Measurements from ENCODE around the gene KAZN.

The KAZN gene

GRCh38 chr1:15067148-15067547 is 468.7 kb downstream of the KAZN start:
- no peak overlapping the region for H4K8ac ChIP-seq (ENCODE audit: low read depth, low read length)
- no peak for DNase-seq
- no peak overlapping the region for H4K91ac ChIP-seq (ENCODE audit: low read depth, low read length)
- WGBS (ENCODE audit: extremely low coverage, insufficient coverage, insufficient read length), result no CpG with 5 or more reads among the region's 4 CpGs
- no peak overlapping the region for H2AK5ac ChIP-seq (ENCODE audit: low read length)
- H2BK120ac ChIP-seq (ENCODE audit: insufficient read depth, low read length, poor library complexity), result no peak overlapping the region
- peaks cover 9% of the 10 kb centered on the region for H3K9me3 ChIP-seq (ENCODE audit: insufficient read depth, low read depth, low read length)
- no peak overlapping the region for H3K23ac ChIP-seq (ENCODE audit: low read length)
- no peak overlapping the region for H3K27ac ChIP-seq (ENCODE audit: low read depth, low read length)
- no peak overlapping the region for H2BK12ac ChIP-seq (ENCODE audit: low read length)
- H3K27me3 ChIP-seq (ENCODE audit: insufficient read depth, low read length), result no peaks in the 10 kb centered on the region
- H3K18ac ChIP-seq (ENCODE audit: low read length), result no peak overlapping the region
- no peak overlapping the region for H2AFZ ChIP-seq (ENCODE audit: insufficient read depth, low read length, poor library complexity)
- H3K9ac ChIP-seq (ENCODE audit: low read length), result no peak overlapping the region
- no peaks in the 10 kb centered on the region for H3K79me2 ChIP-seq (ENCODE audit: control insufficient read depth, insufficient read depth, low read length, poor library complexity)
- H3K4me2 ChIP-seq (ENCODE audit: low read length), result no peak overlapping the region
- no peaks in the 10 kb centered on the region for H3K79me1 ChIP-seq (ENCODE audit: low read length)
- no peak overlapping the region for H3K14ac ChIP-seq (ENCODE audit: low read length)
- no peak overlapping the region for H3K4ac ChIP-seq (ENCODE audit: low read depth, low read length)
- no peak overlapping the region for H3K4me3 ChIP-seq (ENCODE audit: low read depth, low read length)
- H3K4me1 ChIP-seq (ENCODE audit: control insufficient read depth in 1 of 2, insufficient read depth in 2 of 2, low read length in 2 of 2), result no peaks in the 10 kb centered on the region
- peaks cover 32 to 43% of the 10 kb centered on the region in 2 experiments for H3K36me3 ChIP-seq (ENCODE audit: control insufficient read depth in 1 of 2, insufficient read depth in 2 of 2, low read length in 2 of 2)
- H4K12ac ChIP-seq (ENCODE audit: low read depth, low read length), result no peak overlapping the region
- no peak overlapping the region for H2BK5ac ChIP-seq (ENCODE audit: low read depth, low read length, poor library complexity)

GRCh38 chr1:15068152-15068551 is 469.7 kb downstream of the KAZN start:
- H4K8ac ChIP-seq (ENCODE audit: low read depth, low read length), result no peak overlapping the region
- no peak overlapping the region for H3K27ac ChIP-seq (ENCODE audit: low read depth, low read length)
- no peak overlapping the region for H4K12ac ChIP-seq (ENCODE audit: low read depth, low read length)
- H3K9me3 ChIP-seq (ENCODE audit: insufficient read depth, low read depth, low read length), result peaks cover 7% of the 10 kb centered on the region
- H2BK12ac ChIP-seq (ENCODE audit: low read length), result no peak overlapping the region
- DNase-seq, result no peak
- no peak overlapping the region for H2BK120ac ChIP-seq (ENCODE audit: insufficient read depth, low read length, poor library complexity)
- no peak overlapping the region for H3K4ac ChIP-seq (ENCODE audit: low read depth, low read length)
- H2AK5ac ChIP-seq (ENCODE audit: low read length), result no peak overlapping the region
- peaks cover 28 to 34% of the 10 kb centered on the region in 2 experiments for H3K36me3 ChIP-seq (ENCODE audit: control insufficient read depth in 1 of 2, insufficient read depth in 2 of 2, low read length in 2 of 2)
- H3K4me1 ChIP-seq (ENCODE audit: control insufficient read depth in 1 of 2, insufficient read depth in 2 of 2, low read length in 2 of 2), result no peaks in the 10 kb centered on the region
- H3K4me2 ChIP-seq (ENCODE audit: low read length), result no peak overlapping the region
- no peak overlapping the region for H4K91ac ChIP-seq (ENCODE audit: low read depth, low read length)
- H3K27me3 ChIP-seq (ENCODE audit: insufficient read depth, low read length), result no peaks in the 10 kb centered on the region
- no peaks in the 10 kb centered on the region for H3K79me1 ChIP-seq (ENCODE audit: low read length)
- no peak overlapping the region for H3K14ac ChIP-seq (ENCODE audit: low read length)
- no peak overlapping the region for H3K9ac ChIP-seq (ENCODE audit: low read length)
- H3K79me2 ChIP-seq (ENCODE audit: control insufficient read depth, insufficient read depth, low read length, poor library complexity), result no peaks in the 10 kb centered on the region
- no peak overlapping the region for H2BK5ac ChIP-seq (ENCODE audit: low read depth, low read length, poor library complexity)
- no peak overlapping the region for H2AFZ ChIP-seq (ENCODE audit: insufficient read depth, low read length, poor library complexity)
- WGBS (ENCODE audit: extremely low coverage, insufficient coverage, insufficient read length), result no CpG with 5 or more reads among the region's 14 CpGs
- H3K18ac ChIP-seq (ENCODE audit: low read length), result no peak overlapping the region
- no peak overlapping the region for H3K23ac ChIP-seq (ENCODE audit: low read length)
- H3K4me3 ChIP-seq (ENCODE audit: low read depth, low read length), result no peak overlapping the region

- Histone ChIP-seq H2BK5ac (ENCODE audit: low read depth, low read length, poor library complexity) (no peak overlapping the region), H3K14ac (ENCODE audit: low read length) (no peak overlapping the region), H3K18ac (ENCODE audit: low read length) (no peak overlapping the region), H2BK120ac (ENCODE audit: insufficient read depth, low read length, poor library complexity) (no peak overlapping the region), H2AFZ (ENCODE audit: insufficient read depth, low read length, poor library complexity) (no peak overlapping the region), H4K91ac (ENCODE audit: low read depth, low read length) (no peak overlapping the region), H3K4me3 (ENCODE audit: low read depth, low read length) (no peak overlapping the region), H3K9ac (ENCODE audit: low read length) (no peak overlapping the region), H3K79me1 (ENCODE audit: low read length) (no peaks in the 10 kb centered on the region), H3K27ac (ENCODE audit: low read depth, low read length) (no peak overlapping the region), H3K36me3 (ENCODE audit: control insufficient read depth in 1 of 2, insufficient read depth in 2 of 2, low read length in 2 of 2) (peaks cover 20 to 25% of the 10 kb centered on the region in 2 experiments), H3K4me1 (ENCODE audit: control insufficient read depth in 1 of 2, insufficient read depth in 2 of 2, low read length in 2 of 2) (no peaks in the 10 kb centered on the region), H3K4ac (ENCODE audit: low read depth, low read length) (no peak overlapping the region), H3K23ac (ENCODE audit: low read length) (no peak overlapping the region), H3K4me2 (ENCODE audit: low read length) (no peak overlapping the region), H3K79me2 (ENCODE audit: control insufficient read depth, insufficient read depth, low read length, poor library complexity) (no peaks in the 10 kb centered on the region), H4K8ac (ENCODE audit: low read depth, low read length) (no peak overlapping the region), H4K12ac (ENCODE audit: low read depth, low read length) (no peak overlapping the region), H2BK12ac (ENCODE audit: low read length) (no peak overlapping the region), H2AK5ac (ENCODE audit: low read length) (no peak overlapping the region), H3K9me3 (ENCODE audit: insufficient read depth, low read depth, low read length) (peaks cover 7% of the 10 kb centered on the region), H3K27me3 (ENCODE audit: insufficient read depth, low read length) (no peaks in the 10 kb centered on the region)
- WGBS (ENCODE audit: extremely low coverage, insufficient coverage, insufficient read length), result no CpG with 5 or more reads among the region's 4 CpGs
- no peak for DNase-seq
Measured at GRCh38 chr1:15068997-15069396, 470.5 kb downstream of the KAZN start.

GRCh38 chr1:15070145-15070748 is 471.8 kb downstream of the KAZN start:
- Histone ChIP-seq H3K27me3 (ENCODE audit: insufficient read depth, low read length) (no peaks in the 10 kb centered on the region), H4K91ac (ENCODE audit: low read depth, low read length) (no peak overlapping the region), H3K79me1 (ENCODE audit: low read length) (no peaks in the 10 kb centered on the region), H3K4me3 (ENCODE audit: low read depth, low read length) (no peak overlapping the region), H4K12ac (ENCODE audit: low read depth, low read length) (no peak overlapping the region), H3K4ac (ENCODE audit: low read depth, low read length) (no peak overlapping the region), H3K36me3 (ENCODE audit: control insufficient read depth in 1 of 2, insufficient read depth in 2 of 2, low read length in 2 of 2) (peaks cover 11 to 16% of the 10 kb centered on the region in 2 experiments), H3K79me2 (ENCODE audit: control insufficient read depth, insufficient read depth, low read length, poor library complexity) (no peaks in the 10 kb centered on the region), H3K4me2 (ENCODE audit: low read length) (no peak overlapping the region), H2AK5ac (ENCODE audit: low read length) (no peak overlapping the region), H2BK12ac (ENCODE audit: low read length) (no peak overlapping the region), H3K27ac (ENCODE audit: low read depth, low read length) (no peak overlapping the region), H3K18ac (ENCODE audit: low read length) (no peak overlapping the region), H2AFZ (ENCODE audit: insufficient read depth, low read length, poor library complexity) (no peak overlapping the region), H3K23ac (ENCODE audit: low read length) (no peak overlapping the region), H2BK5ac (ENCODE audit: low read depth, low read length, poor library complexity) (no peak overlapping the region), H2BK120ac (ENCODE audit: insufficient read depth, low read length, poor library complexity) (no peak overlapping the region), H3K9ac (ENCODE audit: low read length) (no peak overlapping the region), H3K9me3 (ENCODE audit: insufficient read depth, low read depth, low read length) (peaks cover 7% of the 10 kb centered on the region), H3K4me1 (ENCODE audit: control insufficient read depth in 1 of 2, insufficient read depth in 2 of 2, low read length in 2 of 2) (no peaks in the 10 kb centered on the region), H3K14ac (ENCODE audit: low read length) (no peak overlapping the region), H4K8ac (ENCODE audit: low read depth, low read length) (no peak overlapping the region)
- no peak for DNase-seq
- no CpG with 5 or more reads among the region's 14 CpGs for WGBS (ENCODE audit: extremely low coverage, insufficient coverage, insufficient read length)
